Muscle layer of duodenum (tissue), 2 donors: Measurements from ENCODE around the gene A1CF.

Source experiments
- H3K27ac ChIP-seq: one replicate; pipeline ENCODE4 v1.7.0; 2013; ENCODE audit warnings: mild to moderate bottlenecking, low read length
- H3K27me3 ChIP-seq: one replicate; pipeline ENCODE4 v1.7.0; 2013; ENCODE audit warnings: low read depth, mild to moderate bottlenecking, control low read depth, low read length
- H3K36me3 ChIP-seq, 2 donors: one replicate each; pipeline ENCODE4 v1.7.0; 2013; ENCODE audit warnings: low read length in 2 of 2, control low read depth in 1 of 2, mild to moderate bottlenecking in 1 of 2; ENCODE audit not compliant: insufficient read depth in 2 of 2, control insufficient read depth in 1 of 2
- H3K4me1 ChIP-seq, 2 donors: one replicate each; pipeline ENCODE4 v1.7.0; 2013; ENCODE audit warnings: low read length in 2 of 2, mild to moderate bottlenecking in 2 of 2, control low read depth in 1 of 2, moderate library complexity in 1 of 2; ENCODE audit not compliant: insufficient read depth in 2 of 2, control insufficient read depth in 1 of 2
- H3K4me3 ChIP-seq, 2 donors: one replicate each; pipeline ENCODE4 v1.7.0; 2013; ENCODE audit warnings: low read length in 2 of 2, low read depth in 1 of 2, mild to moderate bottlenecking in 1 of 2
- H3K9me3 ChIP-seq, 2 donors: one replicate each; pipeline ENCODE4 v1.7.0; 2013; ENCODE audit warnings: low read length in 2 of 2, control low read depth in 1 of 2, mild to moderate bottlenecking in 1 of 2; ENCODE audit not compliant: control insufficient read depth in 1 of 2
- donor health status: healthy.

A1CF gene

GRCh38 chr10:50861370-50861769 is 24.1 kb downstream of the A1CF start:
- no peaks in the 10 kb centered on the region for H3K4me1 ChIP-seq
- no peaks in the 10 kb centered on the region for H3K9me3 ChIP-seq
- H3K27ac ChIP-seq: no peak overlapping the region
- H3K36me3 ChIP-seq: no peaks in the 10 kb centered on the region
- H3K27me3 ChIP-seq: no peaks in the 10 kb centered on the region
- H3K4me3 ChIP-seq: no peak overlapping the region

- Histone ChIP-seq H3K4me3 (no peak overlapping the region), H3K9me3 (no peaks in the 10 kb centered on the region), H3K36me3 (no peaks in the 10 kb centered on the region), H3K27me3 (no peaks in the 10 kb centered on the region), H3K4me1 (no peaks in the 10 kb centered on the region), H3K27ac (no peak overlapping the region)
Measured at GRCh38 chr10:50857579-50857978, 27.8 kb downstream of the A1CF start.

- no peak overlapping the region for H3K4me3 ChIP-seq
- no peaks in the 10 kb centered on the region for H3K9me3 ChIP-seq
- H3K27me3 ChIP-seq: no peaks in the 10 kb centered on the region
- H3K36me3 ChIP-seq: no peaks in the 10 kb centered on the region
- H3K27ac ChIP-seq: no peak overlapping the region
- no peaks in the 10 kb centered on the region for H3K4me1 ChIP-seq
Measured at GRCh38 chr10:50855461-50855860, 30.0 kb downstream of the A1CF start.

GRCh38 chr10:50855015-50855414 is 30.4 kb downstream of the A1CF start:
- Histone ChIP-seq H3K4me1 (no peaks in the 10 kb centered on the region), H3K36me3 (no peaks in the 10 kb centered on the region), H3K4me3 (no peak overlapping the region), H3K27ac (no peak overlapping the region), H3K27me3 (no peaks in the 10 kb centered on the region), H3K9me3 (no peaks in the 10 kb centered on the region)

GRCh38 chr10:50853557-50853956 is 31.9 kb downstream of the A1CF start:
- no peak overlapping the region for H3K4me3 ChIP-seq
- no peaks in the 10 kb centered on the region for H3K27me3 ChIP-seq
- no peak overlapping the region for H3K27ac ChIP-seq
- H3K9me3 ChIP-seq: no peaks in the 10 kb centered on the region
- H3K36me3 ChIP-seq: no peaks in the 10 kb centered on the region
- H3K4me1 ChIP-seq: no peaks in the 10 kb centered on the region

- Histone ChIP-seq H3K27ac (no peak overlapping the region), H3K36me3 (no peaks in the 10 kb centered on the region), H3K9me3 (no peaks in the 10 kb centered on the region), H3K4me3 (no peak overlapping the region), H3K4me1 (no peaks in the 10 kb centered on the region), H3K27me3 (no peaks in the 10 kb centered on the region)
Measured at GRCh38 chr10:50851884-50852671, 33.3 kb downstream of the A1CF start.

- H3K4me3 ChIP-seq: no peak overlapping the region
- H3K4me1 ChIP-seq: no peaks in the 10 kb centered on the region
- no peaks in the 10 kb centered on the region for H3K9me3 ChIP-seq
- no peaks in the 10 kb centered on the region for H3K36me3 ChIP-seq
- no peak overlapping the region for H3K27ac ChIP-seq
- H3K27me3 ChIP-seq: no peaks in the 10 kb centered on the region
Measured at GRCh38 chr10:50850578-50851230, 34.7 kb downstream of the A1CF start.

- no peaks in the 10 kb centered on the region for H3K9me3 ChIP-seq
- no peak overlapping the region for H3K4me3 ChIP-seq
- no peaks in the 10 kb centered on the region for H3K4me1 ChIP-seq
- no peaks in the 10 kb centered on the region for H3K27me3 ChIP-seq
- H3K27ac ChIP-seq: no peak overlapping the region
- H3K36me3 ChIP-seq: no peaks in the 10 kb centered on the region
Measured at GRCh38 chr10:50846753-50847152, 38.7 kb downstream of the A1CF start.

GRCh38 chr10:50837095-50837494 is 48.3 kb downstream of the A1CF start:
- H3K36me3 ChIP-seq: no peaks in the 10 kb centered on the region
- no peak overlapping the region for H3K27ac ChIP-seq
- no peaks in the 10 kb centered on the region for H3K9me3 ChIP-seq
- H3K4me1 ChIP-seq: no peaks in the 10 kb centered on the region
- H3K4me3 ChIP-seq: no peak overlapping the region
- H3K27me3 ChIP-seq: no peaks in the 10 kb centered on the region

- H3K36me3 ChIP-seq: no peaks in the 10 kb centered on the region
- no peaks in the 10 kb centered on the region for H3K4me1 ChIP-seq
- no peak overlapping the region for H3K4me3 ChIP-seq
- no peaks in the 10 kb centered on the region for H3K9me3 ChIP-seq
- H3K27me3 ChIP-seq: no peaks in the 10 kb centered on the region
- no peak overlapping the region for H3K27ac ChIP-seq
Measured at GRCh38 chr10:50832171-50832751, 53.2 kb downstream of the A1CF start.

- no peaks in the 10 kb centered on the region for H3K27me3 ChIP-seq
- no peaks in the 10 kb centered on the region for H3K9me3 ChIP-seq
- H3K4me3 ChIP-seq: no peak overlapping the region
- H3K4me1 ChIP-seq: no peaks in the 10 kb centered on the region
- H3K36me3 ChIP-seq: no peaks in the 10 kb centered on the region
- H3K27ac ChIP-seq: no peak overlapping the region
Measured at GRCh38 chr10:50830066-50830465, 55.4 kb downstream of the A1CF start.
